Activated CD4-positive, alpha-beta memory T cell treated with anti-CD3 and anti-CD28 coated beads for 36 hours (primary cell): ENCODE measurements around the gene USE1. TPM values are rescaled to one million over a fixed set of nuclear protein-coding genes. Genes with fewer than 3 reads are reported as not detected.

Experiments used
- CTCF ChIA-PET: fragments of 350-600 bp; sonication (Branson Sonifier 250); formaldehyde crosslinking; loops from one replicate; lab custom pipeline; 2021; ENCODE audit warnings: antibody characterized with exemption, inconsistent platforms; lab: Charles Lee
- POLR2A ChIA-PET: fragments of 350-600 bp; sonication (Branson Sonifier 250); formaldehyde crosslinking; loops from one replicate; lab custom pipeline; 2021; ENCODE audit warnings: antibody characterized with exemption; lab: Charles Lee
- DNase-seq: peaks from one replicate; pipeline ENCODE4 v3.0.0-alpha.2; 2020
- H3K27ac Mint-ChIP-seq: one replicate; pipeline ENCODE4 v1.8.0; 2021; ENCODE audit warnings: mixed read lengths
- H3K27me3 Mint-ChIP-seq: one replicate; pipeline ENCODE4 v1.8.0; 2021; ENCODE audit warnings: mixed read lengths
- H3K36me3 Mint-ChIP-seq: one replicate; pipeline ENCODE4 v1.8.0; 2021; ENCODE audit warnings: mixed read lengths
- H3K4me1 Mint-ChIP-seq: one replicate; pipeline ENCODE4 v1.8.0; 2021; ENCODE audit warnings: low read depth, mixed read lengths
- H3K4me3 Mint-ChIP-seq: one replicate; pipeline ENCODE4 v1.8.0; 2021; ENCODE audit warnings: mild to moderate bottlenecking, mixed read lengths
- H3K9me3 Mint-ChIP-seq: one replicate; pipeline ENCODE4 v1.8.0; 2021; ENCODE audit warnings: mixed read lengths
- intact Hi-C: fragments of 100-400 bp; cut with micrococcal nuclease; formaldehyde crosslinking; loops from one replicate; pipeline ENCODE4 v1.15.1; 2023
- total RNA-seq, 2 experiments: library from RNA; stranded (reverse); gene quantifications; one replicate each; pipeline ENCODE4 v1.2.3, GENCODE V29; 2021

The USE1 gene
- total RNA-seq, 2 experiments from 2014 or later: 24.6 to 28.5 TPM

DNA sequence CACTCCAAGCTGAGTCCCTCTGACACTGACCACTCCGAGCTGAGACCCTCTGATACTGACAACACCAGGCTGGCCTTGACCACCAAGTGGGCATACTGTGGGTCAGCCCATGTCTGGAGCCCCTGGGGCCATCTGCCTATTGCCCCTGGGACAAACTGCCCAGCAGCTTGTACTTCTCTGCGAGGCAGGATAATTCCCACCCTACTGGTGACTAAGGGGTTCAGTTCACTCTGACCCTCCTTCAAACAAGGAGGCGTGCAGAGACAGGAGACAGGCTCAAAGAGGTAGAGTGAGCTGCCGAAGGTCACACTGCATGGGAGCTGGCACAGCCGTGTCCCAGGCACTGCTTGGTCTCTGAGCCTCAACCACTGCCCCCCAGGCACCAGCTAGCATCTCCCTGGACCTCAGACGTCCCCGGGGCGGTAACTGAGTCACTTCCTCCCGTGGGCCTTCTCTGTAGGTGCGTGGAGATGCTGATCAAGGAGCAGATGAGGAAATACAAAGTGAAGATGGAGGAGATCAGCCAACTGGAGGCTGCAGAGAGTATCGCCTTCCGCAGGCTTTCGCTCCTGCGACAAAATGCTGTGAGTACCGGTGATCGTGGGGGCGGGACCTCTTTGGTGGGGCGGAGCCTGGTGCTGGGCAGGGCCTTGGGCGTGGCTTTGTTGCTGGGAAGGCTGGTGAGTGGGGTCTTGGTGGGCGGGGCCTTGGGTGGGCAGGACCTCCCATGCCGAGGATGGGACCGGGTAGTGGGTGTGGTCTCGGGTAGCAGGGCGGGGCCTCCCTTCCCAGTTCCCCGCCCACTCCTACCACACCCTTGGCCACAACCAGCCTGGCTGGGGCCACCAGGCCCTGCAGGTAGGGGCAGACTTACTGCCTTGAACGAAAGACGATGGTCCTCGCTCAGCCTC is 5.8 kb upstream of the USE1 start:
- H3K9me3 Mint-ChIP-seq: no peaks in the 10 kb centered on the region
- ChIA-PET CTCF (interaction anchor here (0.7 kb wide), 1 partner anchor 1115 kb away, joined by 3 read pairs; no protein-coding TSS in a partner anchor), POLR2A (no interaction called here)
- peaks cover 20% of the 10 kb centered on the region for H3K36me3 Mint-ChIP-seq
- peak overlapping the region; percentile 66 for H3K27ac Mint-ChIP-seq
- intact Hi-C loops: no loop called here
- no peak overlapping the region for H3K4me3 Mint-ChIP-seq
- no peaks in the 10 kb centered on the region for H3K27me3 Mint-ChIP-seq
- DNase-seq: peak; percentile 67
- peaks cover 9% of the 10 kb centered on the region for H3K4me1 Mint-ChIP-seq

DNA sequence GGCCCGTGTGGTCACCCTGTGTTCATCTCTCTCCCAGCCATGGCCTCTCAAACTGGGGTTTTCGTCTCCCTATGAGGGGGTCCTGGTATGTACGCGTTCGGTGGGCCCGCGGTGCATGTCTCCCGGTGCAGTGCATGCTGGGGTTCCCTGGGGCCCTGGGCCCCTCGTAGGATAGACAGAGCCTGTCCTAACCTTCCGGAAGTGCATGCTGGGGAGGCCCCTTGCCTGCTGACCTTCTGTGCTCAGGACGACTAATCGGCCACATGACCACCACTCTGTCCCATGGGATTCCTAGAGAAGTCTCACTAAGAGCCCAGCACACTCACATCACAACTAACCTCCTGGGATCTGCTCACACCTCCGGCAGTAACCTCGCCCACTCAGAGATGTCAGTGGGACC is 4.9 kb upstream of the USE1 start:
- H3K4me1 Mint-ChIP-seq: peaks cover 16% of the 10 kb centered on the region
- peaks cover 20% of the 10 kb centered on the region for H3K36me3 Mint-ChIP-seq
- H3K4me3 Mint-ChIP-seq: no peak overlapping the region
- H3K27ac Mint-ChIP-seq: no peak overlapping the region
- no peak for DNase-seq
- POLR2A ChIA-PET: no interaction called here
- H3K9me3 Mint-ChIP-seq: no peaks in the 10 kb centered on the region
- H3K27me3 Mint-ChIP-seq: no peaks in the 10 kb centered on the region
- intact Hi-C loops: no loop called here
- CTCF ChIA-PET: no interaction called here

DNA sequence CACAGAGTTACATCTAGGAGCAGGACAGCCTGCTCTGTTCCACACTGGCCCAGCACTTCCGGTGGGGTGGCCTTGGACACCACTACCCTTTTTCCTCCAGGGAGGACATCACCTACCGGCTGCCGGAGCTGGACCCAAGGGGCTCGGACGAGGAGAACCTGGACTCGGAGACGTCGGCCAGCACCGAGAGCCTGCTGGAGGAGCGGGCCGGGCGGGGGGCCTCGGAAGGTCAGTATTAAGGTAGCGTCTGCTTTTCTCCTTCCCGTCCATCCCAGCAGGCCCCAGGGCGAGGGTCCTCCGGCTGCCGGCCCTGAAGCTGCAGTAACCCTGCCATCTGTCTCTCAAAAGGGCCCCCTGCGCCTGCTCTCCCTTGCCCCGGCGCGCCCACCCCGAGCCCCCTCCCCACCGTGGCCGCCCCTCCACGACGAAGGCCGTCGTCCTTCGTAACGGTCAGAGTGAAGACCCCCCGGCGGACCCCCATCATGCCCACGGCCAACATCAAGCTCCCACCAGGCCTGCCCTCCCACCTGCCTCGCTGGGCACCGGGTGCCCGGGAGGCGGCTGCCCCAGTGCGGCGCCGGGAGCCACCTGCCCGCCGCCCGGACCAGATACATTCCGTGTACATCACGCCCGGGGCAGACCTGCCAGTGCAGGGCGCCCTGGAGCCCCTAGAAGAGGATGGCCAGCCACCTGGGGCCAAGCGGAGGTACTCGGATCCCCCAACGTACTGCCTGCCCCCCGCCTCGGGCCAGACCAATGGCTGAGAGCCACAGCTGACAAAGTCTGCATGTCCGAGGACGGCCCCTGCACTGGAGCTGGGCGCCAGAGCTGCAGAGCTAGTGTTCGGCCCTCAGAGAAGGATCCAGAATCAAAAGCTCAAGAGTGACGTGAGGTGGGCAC is 3.4 kb upstream of the USE1 start:
- Mint-ChIP-seq H3K27ac (no peak overlapping the region), H3K4me3 (no peak overlapping the region), H3K9me3 (no peaks in the 10 kb centered on the region), H3K36me3 (peaks cover 20% of the 10 kb centered on the region), H3K27me3 (no peaks in the 10 kb centered on the region), H3K4me1 (peaks cover 22% of the 10 kb centered on the region)
- CTCF ChIA-PET: no interaction called here
- no peak for DNase-seq
- intact Hi-C loops: no loop called here
- POLR2A ChIA-PET: no interaction called here

- ChIA-PET POLR2A (interaction anchor here (0.6 to 3.3 kb wide), 2 partner anchors 13 to 66 kb away, joined by 3 to 25 read pairs; partner anchors contain the start of gene OCEL1), CTCF (no interaction called here)
- Mint-ChIP-seq H3K9me3 (no peaks in the 10 kb centered on the region), H3K4me1 (peaks cover 22% of the 10 kb centered on the region), H3K27me3 (no peaks in the 10 kb centered on the region), H3K27ac (no peak overlapping the region), H3K4me3 (no peak overlapping the region), H3K36me3 (peaks cover 29% of the 10 kb centered on the region)
- no peak for DNase-seq
- intact Hi-C loops: no loop called here
Observed at GRCh38 chr19:17213334-17213733, 1.8 kb upstream of the USE1 start.

DNA sequence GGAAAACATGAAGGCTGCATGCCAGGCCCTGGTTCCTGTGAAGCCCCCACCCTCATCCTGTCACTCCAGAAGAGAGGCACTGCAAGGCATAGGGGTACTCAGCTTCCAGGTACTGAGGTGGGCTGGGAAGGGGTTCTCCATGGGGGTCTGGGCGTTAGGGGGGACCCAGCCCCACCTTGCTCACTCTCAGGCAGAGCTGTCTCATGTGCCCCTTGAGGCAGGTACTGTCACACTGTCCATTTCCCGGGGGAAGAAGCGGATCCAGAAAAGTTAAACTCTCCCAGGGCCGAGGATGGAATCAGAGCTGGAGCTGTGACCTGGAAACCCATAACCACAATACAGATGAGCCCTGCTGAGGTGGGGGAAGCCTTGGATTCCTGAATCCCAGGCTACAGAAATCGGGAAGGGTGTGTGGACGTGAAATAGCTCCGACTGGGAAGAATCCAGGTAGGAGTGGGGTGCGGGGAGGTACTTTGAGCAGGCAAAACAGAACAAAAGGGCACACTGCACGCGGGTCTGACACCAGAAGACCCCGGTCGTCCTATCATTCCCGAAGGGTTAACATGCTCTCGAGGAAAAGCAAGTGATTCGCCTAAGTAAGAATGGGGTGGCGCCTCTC is 540 bp upstream of the USE1 start:
- Mint-ChIP-seq H3K27me3 (no peaks in the 10 kb centered on the region), H3K9me3 (no peaks in the 10 kb centered on the region), H3K4me1 (peaks cover 16% of the 10 kb centered on the region), H3K36me3 (peaks cover 27% of the 10 kb centered on the region), H3K4me3 (peak overlapping the region; percentile 84), H3K27ac (peak overlapping the region; percentile 96)
- DNase-seq: no peak
- intact Hi-C loops: loop anchor here (1.0 to 5.0 kb wide), 4 partner anchors 12 to 139 kb away; partner anchors contain the start of genes HAUS8, MYO9B and OCEL1
- ChIA-PET POLR2A (interaction anchor here (1.0 to 3.3 kb wide), 5 partner anchors 12 to 140 kb away, joined by 3 to 25 read pairs (median 6); partner anchors contain the start of genes BABAM1 and OCEL1), CTCF (interaction anchor here (0.9 to 1.7 kb wide), 3 partner anchors 9 to 89 kb away, joined by 3 to 5 read pairs (median 3); no protein-coding TSS in a partner anchor)

- intact Hi-C loops: loop anchor here (5.0 kb wide), 1 partner anchor 89 kb away; no protein-coding TSS in a partner anchor
- peak overlapping the region; percentile 84 for H3K4me3 Mint-ChIP-seq
- POLR2A ChIA-PET: interaction anchor here (0.7 to 3.3 kb wide), 5 partner anchors 10 to 140 kb away, joined by 3 to 25 read pairs (median 6); partner anchors contain the start of genes BABAM1 and OCEL1
- no peaks in the 10 kb centered on the region for H3K9me3 Mint-ChIP-seq
- peaks cover 16% of the 10 kb centered on the region for H3K4me1 Mint-ChIP-seq
- peak overlapping the region; percentile 96 for H3K27ac Mint-ChIP-seq
- DNase-seq: no peak
- CTCF ChIA-PET: interaction anchor here (0.6 to 1.7 kb wide), 2 partner anchors 20 to 46 kb away, joined by 3 to 5 read pairs; no protein-coding TSS in a partner anchor
- H3K27me3 Mint-ChIP-seq: no peaks in the 10 kb centered on the region
- H3K36me3 Mint-ChIP-seq: peaks cover 28% of the 10 kb centered on the region
Observed at GRCh38 chr19:17216058-17216670, 1.0 kb downstream of the USE1 start.

- POLR2A ChIA-PET: no interaction called here
- intact Hi-C loops: loop anchor here (5.0 kb wide), 1 partner anchor 92 kb away; no protein-coding TSS in a partner anchor
- Mint-ChIP-seq H3K4me3 (no peak overlapping the region), H3K9me3 (no peaks in the 10 kb centered on the region), H3K4me1 (peaks cover 15% of the 10 kb centered on the region), H3K27me3 (no peaks in the 10 kb centered on the region), H3K36me3 (peaks cover 19% of the 10 kb centered on the region), H3K27ac (no peak overlapping the region)
- DNase-seq: no peak
- CTCF ChIA-PET: no interaction called here
Observed at GRCh38 chr19:17219286-17219685, 4.1 kb downstream of the USE1 start.

DNA sequence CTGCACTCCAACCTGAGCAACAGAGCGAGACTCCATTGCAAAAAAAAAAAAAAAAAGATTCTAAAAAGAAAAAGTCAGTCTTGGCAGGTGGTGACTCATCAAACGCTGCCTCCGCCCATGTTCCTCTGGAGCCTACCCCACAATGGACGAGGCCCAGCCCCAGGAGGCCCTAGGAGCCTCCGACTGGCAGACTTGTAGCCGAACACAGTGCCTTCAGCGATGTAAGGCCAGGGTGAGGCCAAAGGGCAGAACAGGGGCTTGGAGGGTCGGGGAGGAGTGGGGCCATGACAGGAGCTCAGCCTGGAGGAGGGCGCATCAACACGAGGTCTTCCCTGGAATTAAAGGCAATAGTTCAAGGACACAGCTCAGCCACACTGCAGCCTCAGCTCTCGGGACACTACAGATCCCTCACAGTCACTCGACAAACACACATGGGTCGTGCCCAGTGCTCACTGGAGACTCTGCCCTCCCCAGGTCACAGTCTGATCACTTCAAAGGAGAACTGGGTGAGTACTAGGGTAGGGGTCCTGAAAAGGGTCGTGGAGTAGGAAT is 5.1 kb downstream of the USE1 start:
- Mint-ChIP-seq H3K4me1 (peaks cover 7% of the 10 kb centered on the region), H3K4me3 (no peak overlapping the region), H3K27me3 (no peaks in the 10 kb centered on the region), H3K9me3 (no peaks in the 10 kb centered on the region), H3K27ac (no peak overlapping the region), H3K36me3 (peaks cover 17% of the 10 kb centered on the region)
- POLR2A ChIA-PET: interaction anchor here (1.0 kb wide), 1 partner anchor 48 kb away, joined by 5 read pairs; no protein-coding TSS in a partner anchor
- intact Hi-C loops: no loop called here
- CTCF ChIA-PET: no interaction called here
- DNase-seq: no peak

DNA sequence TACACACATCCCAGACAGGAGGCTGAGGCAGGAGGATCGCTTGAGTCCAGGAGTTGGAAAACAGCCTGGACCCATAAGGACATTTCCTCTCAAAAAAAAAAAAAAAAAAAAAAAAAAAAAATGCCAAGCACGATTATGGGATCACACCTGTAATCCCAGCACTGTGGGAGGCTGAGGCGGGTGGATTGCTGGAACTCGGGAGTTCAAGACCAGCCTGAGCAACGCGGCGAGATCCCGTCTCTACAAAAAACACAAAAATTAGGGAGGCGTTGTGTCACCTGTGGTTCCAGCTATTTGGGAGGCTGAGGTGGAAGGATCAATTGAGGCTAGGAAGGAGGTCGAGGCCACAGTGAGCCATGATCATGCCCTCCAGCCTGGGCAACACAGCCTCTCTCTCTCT is 9.9 kb downstream of the USE1 start:
- POLR2A ChIA-PET: interaction anchor here (1.7 to 2.5 kb wide), 2 partner anchors 10 to 58 kb away, joined by 5 to 25 read pairs; partner anchors contain the start of gene USE1
- CTCF ChIA-PET: interaction anchor here (2.7 kb wide), 1 partner anchor 10 kb away, joined by 22 read pairs; no protein-coding TSS in a partner anchor
- peak overlapping the region; percentile 20 for H3K4me3 Mint-ChIP-seq
- H3K27me3 Mint-ChIP-seq: no peaks in the 10 kb centered on the region
- H3K9me3 Mint-ChIP-seq: no peaks in the 10 kb centered on the region
- H3K4me1 Mint-ChIP-seq: peaks cover 6% of the 10 kb centered on the region
- no peaks in the 10 kb centered on the region for H3K36me3 Mint-ChIP-seq
- H3K27ac Mint-ChIP-seq: no peak overlapping the region
- no peak for DNase-seq
- intact Hi-C loops: loop anchor here (5.0 kb wide), 1 partner anchor 82 kb away; the partner anchor contains the start of genes DDA1 and MRPL34
